SHP77 treated with DMSO at 0.1 percent for 48 hours (cell line): ENCODE measurements around the gene PPP1R2.

Experiments
- DNase-seq: peaks from one replicate; lab custom pipeline; 2025; lab: John Stamatoyannopoulos, UW

Gene PPP1R2

GRCh38 chr3:195565716-195566115, 22.6 kb upstream of the PPP1R2 start:
- no peak for DNase-seq

GRCh38 chr3:195563317-195563716, 20.2 kb upstream of the PPP1R2 start:
- no peak for DNase-seq

GRCh38 chr3:195559723-195560409, 16.7 kb upstream of the PPP1R2 start:
- no peak for DNase-seq

GRCh38 chr3:195558602-195559001, 15.5 kb upstream of the PPP1R2 start:
- no peak for DNase-seq

GRCh38 chr3:195557322-195557721, 14.2 kb upstream of the PPP1R2 start:
- no peak for DNase-seq

- no peak for DNase-seq
These were observed 13.3 kb upstream of the PPP1R2 start for GRCh38 chr3:195556390-195556789.

GRCh38 chr3:195555110-195555509, 12.0 kb upstream of the PPP1R2 start:
- no peak for DNase-seq

GRCh38 chr3:195554458-195554857, 11.3 kb upstream of the PPP1R2 start:
- DNase-seq, result no peak

GRCh38 chr3:195553268-195553667, 10.1 kb upstream of the PPP1R2 start:
- no peak for DNase-seq

- DNase-seq, result no peak
These were observed 8.4 kb upstream of the PPP1R2 start for GRCh38 chr3:195551381-195551978.

- DNase-seq, result no peak
These were observed 7.6 kb upstream of the PPP1R2 start for GRCh38 chr3:195550723-195551122.

- no peak for DNase-seq
These were observed 6.9 kb upstream of the PPP1R2 start for GRCh38 chr3:195549931-195550519.

- no peak for DNase-seq
These were observed 5.9 kb upstream of the PPP1R2 start for GRCh38 chr3:195548987-195549386.

- DNase-seq, result no peak
These were observed 5.4 kb upstream of the PPP1R2 start for GRCh38 chr3:195548501-195548900.

GRCh38 chr3:195548006-195548405, 4.9 kb upstream of the PPP1R2 start:
- DNase-seq, result no peak

- no peak for DNase-seq
These were observed 3.0 kb upstream of the PPP1R2 start for GRCh38 chr3:195546130-195546560.

GRCh38 chr3:195544634-195545033, 1.5 kb upstream of the PPP1R2 start:
- DNase-seq, result no peak

GRCh38 chr3:195544230-195544536, 1.1 kb upstream of the PPP1R2 start:
- no peak for DNase-seq

- no peak for DNase-seq
These were observed 540 bp upstream of the PPP1R2 start for GRCh38 chr3:195543500-195544229.

- no peak for DNase-seq
These were observed 818 bp downstream of the PPP1R2 start for GRCh38 chr3:195542316-195542697.

GRCh38 chr3:195540511-195540910, 2.6 kb downstream of the PPP1R2 start:
- no peak for DNase-seq

- DNase-seq, result no peak
These were observed 3.1 kb downstream of the PPP1R2 start for GRCh38 chr3:195540027-195540426.

GRCh38 chr3:195539479-195539878, 3.6 kb downstream of the PPP1R2 start:
- no peak for DNase-seq
